Mesenchymal stem cell (in vitro differentiated cells and primary cell): ENCODE data around the gene ZNF236.
A peak's percentile ranks its signal among the peaks of the same experiment; 100 is the strongest.

Experiments
- DNase-seq: peaks from one replicate; pipeline ENCODE4 v3.0.0-alpha.2; 2013
- H2AFZ ChIP-seq: one replicate; pipeline ENCODE4 v1.6.1; 2013; ENCODE audit warnings: low read depth, mild to moderate bottlenecking, control low read depth, inconsistent platforms, low read length, moderate library complexity
- H2AK5ac ChIP-seq: 2 replicates; pipeline ENCODE4 v1.6.1; 2013; ENCODE audit warnings: low read length, moderate library complexity, mild to moderate bottlenecking, inconsistent platforms; ENCODE audit not compliant: severe bottlenecking
- H2BK120ac ChIP-seq: one replicate; pipeline ENCODE4 v1.6.1; 2013; ENCODE audit warnings: low read depth, mild to moderate bottlenecking, inconsistent platforms, low read length, moderate library complexity
- H2BK12ac ChIP-seq, 2 experiments: one replicate each; pipeline ENCODE4 v1.6.1; 2013; ENCODE audit warnings: inconsistent platforms in 2 of 2, low read length in 2 of 2, mild to moderate bottlenecking in 2 of 2, moderate library complexity in 2 of 2, control low read depth in 1 of 2
- H2BK15ac ChIP-seq: one replicate; pipeline ENCODE4 v1.6.1; 2013; ENCODE audit warnings: mild to moderate bottlenecking, low read depth, inconsistent platforms; ENCODE audit not compliant: poor library complexity, severe bottlenecking
- H2BK5ac ChIP-seq: 2 replicates; pipeline ENCODE4 v1.6.1; 2013; ENCODE audit warnings: low read depth, mild to moderate bottlenecking, low read length, control low read depth, inconsistent platforms; ENCODE audit not compliant: poor library complexity, severe bottlenecking
- H3K14ac ChIP-seq, 2 experiments: one replicate each; pipeline ENCODE4 v1.6.1; 2013; ENCODE audit warnings: inconsistent platforms in 2 of 2, low read length in 2 of 2, control low read depth in 1 of 2, mild to moderate bottlenecking in 1 of 2, moderate library complexity in 1 of 2
- H3K18ac ChIP-seq, 2 experiments: one replicate each; pipeline ENCODE4 v1.6.1; 2013; ENCODE audit warnings: inconsistent platforms in 2 of 2, low read length in 2 of 2, control low read depth in 1 of 2, low read depth in 1 of 2, mild to moderate bottlenecking in 1 of 2
- H3K23ac ChIP-seq, 2 experiments: one replicate each; pipeline ENCODE4 v1.6.1; 2013; ENCODE audit warnings: inconsistent platforms in 2 of 2, low read length in 2 of 2, mild to moderate bottlenecking in 2 of 2, moderate library complexity in 2 of 2, control low read depth in 1 of 2
- H3K27ac ChIP-seq: 2 replicates; pipeline ENCODE4 v1.5.1; 2013; ENCODE audit warnings: mild to moderate bottlenecking, moderate library complexity, low read length, control low read depth, inconsistent platforms; ENCODE audit not compliant: poor library complexity, severe bottlenecking
- H3K27me3 ChIP-seq, 2 experiments: 2 replicates each; pipeline versions ENCODE4 v1.6.1 to v1.7.0; 2013; ENCODE audit warnings: low read length in 2 of 2, mild to moderate bottlenecking in 2 of 2, moderate library complexity in 2 of 2, control low read depth in 1 of 2, inconsistent platforms in 1 of 2; ENCODE audit not compliant: control insufficient read depth in 1 of 2, insufficient read depth in 1 of 2
- H3K36me3 ChIP-seq, 2 experiments: 2 replicates each; pipeline versions ENCODE4 v1.6.1 to v1.7.0; 2013; ENCODE audit warnings: low read length in 2 of 2, control low read depth in 1 of 2, inconsistent platforms in 1 of 2, low read depth in 1 of 2, mild to moderate bottlenecking in 1 of 2; ENCODE audit not compliant: insufficient read depth in 2 of 2, control insufficient read depth in 1 of 2
- H3K4ac ChIP-seq, 2 experiments: one replicate each; pipeline ENCODE4 v1.6.1; 2013; ENCODE audit warnings: inconsistent platforms in 2 of 2, low read length in 2 of 2, mild to moderate bottlenecking in 2 of 2, moderate library complexity in 2 of 2, control low read depth in 1 of 2, low read depth in 1 of 2
- H3K4me1 ChIP-seq: 2 replicates; pipeline ENCODE4 v1.6.1; 2013; ENCODE audit warnings: low read depth, low read length, control low read depth; ENCODE audit not compliant: control insufficient read depth, insufficient read depth
- H3K4me2 ChIP-seq: 2 replicates; pipeline ENCODE4 v1.6.1; 2013; ENCODE audit warnings: low read length, mild to moderate bottlenecking, inconsistent platforms; ENCODE audit not compliant: poor library complexity, severe bottlenecking
- H3K4me3 ChIP-seq, 2 experiments: 2 replicates each; pipeline versions ENCODE4 v1.5.1 to v1.7.0; 2013; ENCODE audit warnings: low read length in 2 of 2, mild to moderate bottlenecking in 2 of 2, control low read depth in 1 of 2, low read depth in 1 of 2; ENCODE audit not compliant: insufficient read depth in 1 of 2
- H3K79me1 ChIP-seq: replicated peaks from 2 replicates; pipeline ENCODE4 v1.6.1; 2013; ENCODE audit warnings: mild to moderate bottlenecking, control low read depth, low read length, inconsistent platforms; ENCODE audit not compliant: poor library complexity, severe bottlenecking
- H3K9ac ChIP-seq: 2 replicates; pipeline ENCODE4 v1.7.0; 2013; ENCODE audit warnings: mild to moderate bottlenecking, low read length, moderate library complexity
- H3K9me3 ChIP-seq: 2 replicates; pipeline ENCODE4 v1.7.0; 2013; ENCODE audit warnings: mild to moderate bottlenecking, low read length; ENCODE audit not compliant: control insufficient read depth
- H4K8ac ChIP-seq: one replicate; pipeline ENCODE4 v1.6.1; 2013; ENCODE audit warnings: inconsistent platforms, mild to moderate bottlenecking, low read length, moderate library complexity
- H4K91ac ChIP-seq: one replicate; pipeline ENCODE4 v1.6.1; 2013; ENCODE audit warnings: mild to moderate bottlenecking, low read length, inconsistent platforms
- WGBS: methylation state at CpG from one replicate; pipeline ENCODE4 v1.1.7; 2013; ENCODE audit warnings: mixed read lengths; 5-methylcytosine and 5-hydroxymethylcytosine counted together

ZNF236 gene

DNA sequence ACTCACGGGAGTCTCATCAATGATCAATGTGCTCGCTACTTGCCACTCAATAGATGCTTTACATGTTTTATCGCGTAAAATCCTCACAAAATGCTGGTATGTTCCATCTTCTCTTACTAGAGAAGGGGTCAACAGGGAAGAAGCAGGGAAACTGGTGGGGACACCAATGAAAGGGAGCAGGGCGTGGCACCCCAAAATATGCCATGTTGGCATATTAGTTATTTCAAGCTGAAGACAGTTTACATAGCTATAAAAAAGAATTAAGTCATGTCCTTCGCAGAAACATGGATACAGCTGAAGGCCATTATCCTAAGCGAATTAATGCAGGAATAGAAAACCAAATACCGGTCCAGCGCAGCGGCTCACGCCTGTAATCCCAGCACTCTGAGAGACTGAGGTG lies 8.1 kb upstream of the ZNF236 start:
- Histone ChIP-seq H3K27me3 (no peaks in the 10 kb centered on the region), H3K36me3 (peaks cover 8 to 11% of the 10 kb centered on the region in 2 experiments), H2BK5ac (no peak overlapping the region), H3K79me1 (peaks cover 14% of the 10 kb centered on the region), H3K27ac (no peak overlapping the region), H3K18ac (no peak overlapping the region), H3K4ac (no peak overlapping the region), H2AFZ (no peak overlapping the region), H3K4me1 (peaks cover under 1% of the 10 kb centered on the region), H3K9me3 (no peaks in the 10 kb centered on the region), H4K91ac (no peak overlapping the region), H2BK12ac (no peak overlapping the region), H2BK120ac (no peak overlapping the region), H2AK5ac (no peak overlapping the region), H3K4me3 (no peak overlapping the region), H3K23ac (no peak overlapping the region), H3K9ac (no peak overlapping the region), H3K14ac (no peak overlapping the region), H2BK15ac (no peak overlapping the region), H3K4me2 (no peak overlapping the region), H4K8ac (no peak overlapping the region)
- 90% methylated on average over 10 of the region's 11 CpGs for WGBS
- no peak for DNase-seq

DNA sequence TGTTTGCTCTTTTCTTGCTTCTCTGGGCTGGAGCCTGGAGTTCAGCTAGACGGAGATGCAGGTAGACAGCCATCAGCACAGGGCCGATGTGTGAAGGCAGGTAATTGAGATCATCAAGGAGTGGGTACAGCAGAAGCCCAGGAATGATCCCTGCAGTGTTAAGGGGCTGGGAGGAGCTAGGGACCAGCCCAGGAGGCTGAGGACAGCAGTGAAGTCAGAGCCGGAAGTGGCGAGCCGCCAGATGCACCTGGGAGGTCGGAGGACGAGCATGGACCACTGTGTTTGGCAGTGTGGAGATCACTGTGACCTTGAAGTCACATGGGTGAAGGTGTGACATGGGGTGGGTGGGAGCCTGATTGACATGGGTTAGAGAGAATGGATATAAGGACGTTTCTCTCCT lies 6.2 kb upstream of the ZNF236 start:
- Histone ChIP-seq H4K91ac (no peak overlapping the region), H3K27ac (no peak overlapping the region), H3K9me3 (no peaks in the 10 kb centered on the region), H2BK5ac (no peak overlapping the region), H2BK12ac (no peak overlapping the region), H2BK15ac (no peak overlapping the region), H3K4ac (no peak overlapping the region), H3K36me3 (peaks cover 11 to 12% of the 10 kb centered on the region in 2 experiments), H3K23ac (no peak overlapping the region), H2AFZ (no peak overlapping the region), H3K27me3 (no peaks in the 10 kb centered on the region), H3K14ac (no peak overlapping the region), H3K4me1 (peaks cover 8% of the 10 kb centered on the region), H3K4me3 (no peak overlapping the region), H3K9ac (no peak overlapping the region), H3K79me1 (peaks cover 17% of the 10 kb centered on the region), H2AK5ac (no peak overlapping the region), H3K18ac (no peak overlapping the region), H2BK120ac (no peak overlapping the region), H3K4me2 (no peak overlapping the region), H4K8ac (no peak overlapping the region)
- 96% methylated on average over 8 of the region's 8 CpGs for WGBS
- DNase-seq = no peak

- Histone ChIP-seq H3K4me3 (no peak overlapping the region), H3K27me3 (no peaks in the 10 kb centered on the region), H3K27ac (no peak overlapping the region)
These were observed 4.3 kb upstream of the ZNF236 start for GRCh38 chr18:76817888-76818611.

DNA sequence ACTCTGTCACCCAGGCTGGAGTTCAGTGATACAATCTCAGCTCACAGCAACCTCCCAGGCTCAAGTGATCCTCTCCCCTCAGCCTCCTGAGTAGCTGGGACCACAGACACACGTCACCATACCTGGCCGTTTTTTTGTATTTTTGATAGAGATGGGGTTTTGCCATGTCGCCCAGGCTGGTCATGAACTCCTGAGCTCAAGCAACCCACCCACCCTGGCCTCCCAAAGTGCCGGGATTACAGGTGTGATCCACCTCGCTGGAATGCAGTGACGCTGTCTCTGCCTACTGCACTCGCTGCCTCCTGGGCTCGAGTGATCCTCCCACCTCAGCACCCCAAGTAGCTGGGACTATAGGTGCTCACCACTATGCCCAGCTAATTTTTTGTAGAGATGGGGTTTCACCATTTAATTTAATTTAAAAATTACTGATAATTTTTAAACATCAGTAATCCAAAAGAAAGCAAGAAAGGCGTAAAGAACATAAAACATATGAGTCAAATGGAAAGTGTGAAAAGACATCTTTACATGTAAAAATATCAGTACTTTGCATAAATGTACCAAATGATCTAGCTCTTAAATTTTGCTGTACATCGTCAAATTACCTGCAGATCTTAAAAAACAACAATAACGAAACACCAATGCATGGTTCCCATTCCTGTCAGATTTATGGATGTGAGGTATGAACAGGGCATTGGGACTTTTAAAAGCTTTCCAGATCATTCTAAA lies 2.8 kb upstream of the ZNF236 start:
- Histone ChIP-seq H3K36me3 (peaks cover 6 to 15% of the 10 kb centered on the region in 2 experiments), H2AFZ (no peak overlapping the region), H3K18ac (no peak overlapping the region), H3K14ac (no peak overlapping the region), H2BK12ac (no peak overlapping the region), H3K27ac (no peak overlapping the region), H3K23ac (no peak overlapping the region), H2BK15ac (no peak overlapping the region), H3K4me1 (peaks cover 13% of the 10 kb centered on the region), H2BK120ac (no peak overlapping the region), H2BK5ac (no peak overlapping the region), H3K4ac (no peak overlapping the region), H3K79me1 (peaks cover 13% of the 10 kb centered on the region), H3K9ac (no peak overlapping the region), H3K4me2 (no peak overlapping the region), H3K4me3 (peak overlapping the region in 1 of 2 experiments; percentile 16), H4K91ac (no peak overlapping the region), H3K27me3 (no peaks in the 10 kb centered on the region), H3K9me3 (no peaks in the 10 kb centered on the region), H2AK5ac (no peak overlapping the region), H4K8ac (no peak overlapping the region)
- no peak for DNase-seq
- WGBS = 87% methylated on average over 3 of the region's 11 CpGs

More at GRCh38 chr18:76817888-76818611, 4.3 kb upstream of the ZNF236 start:
- Histone ChIP-seq H4K8ac (no peak overlapping the region), H3K14ac (no peak overlapping the region), H2BK15ac (no peak overlapping the region), H2BK120ac (no peak overlapping the region), H3K18ac (no peak overlapping the region), H2AFZ (no peak overlapping the region), H3K4me1 (peaks cover 8% of the 10 kb centered on the region), H2BK12ac (no peak overlapping the region), H3K4me2 (no peak overlapping the region), H3K79me1 (peaks cover 17% of the 10 kb centered on the region), H3K9me3 (no peaks in the 10 kb centered on the region), H3K36me3 (peaks cover 11 to 15% of the 10 kb centered on the region in 2 experiments), H4K91ac (no peak overlapping the region), H2BK5ac (no peak overlapping the region), H2AK5ac (no peak overlapping the region), H3K9ac (no peak overlapping the region), H3K4ac (no peak overlapping the region), H3K23ac (no peak overlapping the region)
- DNase-seq = no peak
- 92% methylated on average over 11 of the region's 17 CpGs for WGBS
